Right lobe of liver (tissue), 4 donors: Measurements from ENCODE around the gene SPOCK1.

ENCODE experiments used
- POLR2A ChIP-seq: fragments of 450-650 bp; IDR thresholded peaks from one replicate; pipeline ENCODE4 v1.6.1; 2017; ENCODE audit warnings: antibody characterized with exemption, mild to moderate bottlenecking
- TF ChIP-seq, protein P1 (sequence below), 4 donors: fragments of 200-600 bp in 3 of 4; fragments of 450-650 bp in 1 of 4; IDR thresholded peaks; one replicate each; pipeline versions ENCODE4 v1.5.1 to v1.8.0; 2016 to 2022; ENCODE audit warnings: antibody characterized with exemption in 4 of 4, mild to moderate bottlenecking in 2 of 4
- donor health status: DM: no; HTN: no; CAD: no.
- donor health status: DM: no; HTN: no; CAD: no.
- donor health status: DM: no; HTN: yes; CAD: no.

DNA sequence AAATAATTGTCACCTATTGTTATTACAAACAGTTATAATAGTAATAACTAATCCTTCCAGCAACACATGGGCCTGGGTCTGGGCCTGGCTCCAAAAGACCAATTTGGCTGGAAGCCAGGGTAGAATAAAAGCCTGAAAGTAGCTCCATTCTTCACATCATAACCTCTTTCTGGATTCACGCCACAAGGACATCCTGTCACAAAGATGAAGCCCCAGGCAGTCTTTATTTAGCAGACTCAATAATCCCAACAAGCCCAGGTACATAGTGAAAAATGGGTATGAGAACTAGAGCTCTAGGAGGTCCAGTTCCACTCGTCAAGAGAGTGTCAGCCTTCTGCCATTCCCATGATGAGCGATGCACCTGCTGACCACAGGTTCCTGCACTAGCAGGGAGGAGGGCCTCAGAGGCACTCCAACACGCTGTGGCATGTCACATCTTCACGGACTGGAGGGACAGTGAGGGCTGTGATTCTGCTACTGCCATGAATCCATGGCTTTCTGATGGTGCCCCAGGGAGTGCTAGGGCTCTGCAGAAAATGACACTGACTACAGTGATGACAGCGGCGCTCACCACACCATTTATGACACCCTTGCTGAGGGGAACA, 124.9 kb downstream of the SPOCK1 start:
- TF ChIP-seq, protein P1, sequence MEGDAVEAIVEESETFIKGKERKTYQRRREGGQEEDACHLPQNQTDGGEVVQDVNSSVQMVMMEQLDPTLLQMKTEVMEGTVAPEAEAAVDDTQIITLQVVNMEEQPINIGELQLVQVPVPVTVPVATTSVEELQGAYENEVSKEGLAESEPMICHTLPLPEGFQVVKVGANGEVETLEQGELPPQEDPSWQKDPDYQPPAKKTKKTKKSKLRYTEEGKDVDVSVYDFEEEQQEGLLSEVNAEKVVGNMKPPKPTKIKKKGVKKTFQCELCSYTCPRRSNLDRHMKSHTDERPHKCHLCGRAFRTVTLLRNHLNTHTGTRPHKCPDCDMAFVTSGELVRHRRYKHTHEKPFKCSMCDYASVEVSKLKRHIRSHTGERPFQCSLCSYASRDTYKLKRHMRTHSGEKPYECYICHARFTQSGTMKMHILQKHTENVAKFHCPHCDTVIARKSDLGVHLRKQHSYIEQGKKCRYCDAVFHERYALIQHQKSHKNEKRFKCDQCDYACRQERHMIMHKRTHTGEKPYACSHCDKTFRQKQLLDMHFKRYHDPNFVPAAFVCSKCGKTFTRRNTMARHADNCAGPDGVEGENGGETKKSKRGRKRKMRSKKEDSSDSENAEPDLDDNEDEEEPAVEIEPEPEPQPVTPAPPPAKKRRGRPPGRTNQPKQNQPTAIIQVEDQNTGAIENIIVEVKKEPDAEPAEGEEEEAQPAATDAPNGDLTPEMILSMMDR (IDR thresholded peaks at IDR 0.05) = no peak
- no peak for TF ChIP-seq POLR2A
